Amygdala (tissue), 56 donors: ENCODE measurements around the gene CENPO.

Source experiments
- DNase-seq, 56 donors: peaks; one replicate each; lab custom pipeline; 2025; lab: John Stamatoyannopoulos, UW

The CENPO gene, protein sequence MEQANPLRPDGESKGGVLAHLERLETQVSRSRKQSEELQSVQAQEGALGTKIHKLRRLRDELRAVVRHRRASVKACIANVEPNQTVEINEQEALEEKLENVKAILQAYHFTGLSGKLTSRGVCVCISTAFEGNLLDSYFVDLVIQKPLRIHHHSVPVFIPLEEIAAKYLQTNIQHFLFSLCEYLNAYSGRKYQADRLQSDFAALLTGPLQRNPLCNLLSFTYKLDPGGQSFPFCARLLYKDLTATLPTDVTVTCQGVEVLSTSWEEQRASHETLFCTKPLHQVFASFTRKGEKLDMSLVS

DNA sequence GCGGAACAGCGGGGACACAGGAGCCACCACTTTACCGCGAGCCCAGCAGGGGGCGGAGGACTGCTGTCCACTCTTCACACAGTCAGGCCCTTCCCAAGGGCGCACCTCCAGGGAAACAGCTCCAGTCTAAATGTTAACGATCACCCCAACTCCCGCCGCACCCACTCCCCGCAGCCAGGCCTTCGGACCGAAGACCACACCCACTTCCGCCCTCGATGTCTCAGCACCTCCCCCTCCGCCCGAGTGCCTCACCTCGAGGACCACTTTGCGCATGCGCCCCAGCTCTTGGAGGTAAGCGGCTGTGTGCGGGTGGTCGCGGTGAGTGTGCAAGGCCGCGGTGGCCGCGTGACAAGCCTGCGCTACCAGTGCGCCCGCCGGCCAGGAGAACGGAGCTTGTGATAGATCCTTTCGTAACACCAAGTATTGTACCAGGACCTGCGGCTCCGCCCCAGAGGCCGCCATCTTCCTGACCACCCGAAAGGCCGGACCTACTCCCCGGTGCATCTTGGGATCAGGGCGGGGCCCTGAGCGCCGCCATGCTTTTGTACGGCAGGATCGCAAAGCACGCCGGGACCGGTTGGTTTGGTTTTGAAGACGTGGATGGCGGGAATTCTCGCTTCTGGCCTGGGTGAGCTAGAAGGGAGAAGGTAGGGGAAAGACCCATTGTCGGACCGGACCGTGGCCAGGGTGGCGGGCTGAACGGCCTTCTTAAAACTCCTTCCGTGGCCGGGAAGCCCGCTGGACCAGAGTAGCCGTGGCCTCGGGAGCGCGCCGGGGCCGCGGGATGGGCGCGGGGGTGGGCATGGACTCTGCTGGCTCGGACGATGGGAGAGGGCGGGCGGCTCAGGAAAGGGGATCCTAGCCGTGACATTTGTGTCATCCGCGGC, at the start of gene CENPO, which contains the start of gene PTRHD1:
Gene CENPO (plus strand): TSS at position 552 of the 887 bp plus-strand sequence. CDS start 495 bp downstream, outside the sequence.
Gene PTRHD1 (minus strand): TSS at position 518 of the 887 bp plus-strand sequence. CDS start 14 bp downstream, at position 504.
- peak; percentile 82 to 100 (median 96) for DNase-seq

DNA sequence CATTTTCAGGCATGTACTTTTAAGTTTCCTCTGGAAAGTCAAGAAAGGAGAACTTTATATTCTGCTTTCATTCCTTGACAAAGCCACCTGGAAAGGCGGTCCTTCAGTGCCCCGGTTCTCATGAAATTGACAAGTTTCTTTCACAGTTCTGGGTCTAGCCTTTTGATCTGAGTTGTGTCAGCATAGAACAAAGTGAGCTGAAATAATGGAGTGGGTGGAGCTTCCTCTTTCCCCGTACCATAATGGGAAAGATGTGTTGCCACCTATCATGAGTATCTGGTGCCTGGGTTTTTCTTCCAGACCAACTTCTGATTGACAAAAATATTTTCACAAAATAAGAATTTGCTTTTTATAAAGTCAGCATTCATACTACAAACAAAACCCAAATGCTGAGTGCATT, 49.3 kb upstream of the CENPO start:
- no peak for DNase-seq

DNA sequence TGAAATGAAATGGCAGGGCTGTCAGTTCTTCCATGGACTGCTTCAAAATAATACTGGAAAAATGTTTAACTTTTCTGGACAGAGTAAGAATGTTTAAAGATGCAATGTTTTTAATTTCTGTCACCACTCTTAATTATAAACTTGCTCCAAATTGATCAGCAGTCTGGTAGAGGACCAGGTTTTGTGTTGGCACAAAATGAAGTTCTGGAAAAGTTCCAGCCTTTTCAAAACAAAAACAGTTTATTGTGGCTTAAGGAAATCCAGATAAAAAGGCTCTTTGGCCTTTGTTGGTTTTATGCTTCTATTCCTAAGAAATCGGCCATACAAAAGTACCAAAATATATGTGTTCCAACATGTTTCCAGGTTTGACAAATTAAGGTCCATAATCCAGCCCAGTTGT, 48.9 kb upstream of the CENPO start:
- no peak for DNase-seq

DNA sequence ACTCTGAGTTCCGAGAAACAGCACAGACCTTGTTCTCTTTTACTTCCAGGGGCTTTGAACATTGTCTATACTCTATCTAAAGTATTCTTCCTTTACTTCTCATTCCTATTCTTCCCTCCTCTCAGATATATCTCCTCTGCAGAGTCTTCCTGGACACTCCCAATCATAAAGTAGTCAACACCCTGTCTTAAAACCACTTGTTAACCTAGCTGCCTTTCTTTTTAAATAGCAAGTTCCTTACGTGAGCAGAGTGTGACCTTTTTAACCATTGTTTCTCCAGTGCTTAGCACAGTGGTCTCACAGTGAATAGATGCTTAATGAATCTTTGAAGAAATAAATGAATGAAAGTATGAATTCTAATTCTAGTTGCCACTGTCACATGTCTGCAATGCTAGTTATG, 47.4 kb upstream of the CENPO start:
- DNase-seq = no peak

DNA sequence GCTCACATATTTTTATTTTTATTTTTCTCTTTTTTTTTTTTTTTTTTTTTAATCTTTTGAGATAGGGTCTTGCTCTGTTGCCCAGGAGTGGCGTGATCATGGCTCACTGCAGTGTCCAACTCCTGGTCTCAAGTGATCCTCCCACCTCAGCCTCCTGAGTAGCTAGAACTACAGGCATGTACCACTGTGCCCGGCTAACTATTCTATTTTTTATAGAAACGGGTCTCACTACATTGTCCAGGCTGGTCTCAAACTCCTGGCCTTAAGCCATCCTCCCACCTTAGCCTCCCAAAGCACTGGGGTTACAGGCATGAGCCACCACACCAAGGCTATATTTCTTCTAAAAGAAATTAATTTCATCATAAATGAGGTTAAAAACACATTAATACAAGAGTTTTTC, 45.9 kb upstream of the CENPO start:
- DNase-seq = no peak

DNA sequence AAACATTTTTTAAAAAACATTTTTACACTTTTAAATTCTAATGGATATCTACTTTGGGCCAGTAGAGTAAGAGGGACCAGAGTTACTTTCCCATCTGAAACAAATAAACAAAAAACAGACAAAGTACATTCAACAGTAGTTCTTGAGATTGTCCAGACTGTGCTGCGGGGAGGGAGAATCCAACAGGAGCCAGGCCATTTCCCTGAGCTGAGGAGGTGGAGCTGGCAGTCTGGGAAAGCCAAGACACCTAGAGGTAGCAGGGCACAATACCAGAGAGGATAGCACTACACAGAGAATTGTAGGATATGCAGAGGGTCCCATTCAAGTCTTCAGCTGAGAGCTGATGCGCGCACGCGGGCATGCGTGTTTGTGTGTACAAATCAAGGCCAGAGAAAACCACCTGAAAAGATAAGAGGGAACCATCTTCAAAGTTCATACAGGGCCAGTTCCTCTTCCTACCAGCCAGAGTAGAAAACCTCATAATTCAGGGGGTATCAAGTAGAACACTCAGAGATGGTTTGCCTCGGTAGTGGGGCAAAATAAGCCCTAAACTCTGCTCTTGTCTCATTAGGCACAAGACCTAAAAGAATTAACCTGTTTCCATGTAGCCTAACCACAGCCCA, 44.0 kb upstream of the CENPO start:
- DNase-seq = no peak

DNA sequence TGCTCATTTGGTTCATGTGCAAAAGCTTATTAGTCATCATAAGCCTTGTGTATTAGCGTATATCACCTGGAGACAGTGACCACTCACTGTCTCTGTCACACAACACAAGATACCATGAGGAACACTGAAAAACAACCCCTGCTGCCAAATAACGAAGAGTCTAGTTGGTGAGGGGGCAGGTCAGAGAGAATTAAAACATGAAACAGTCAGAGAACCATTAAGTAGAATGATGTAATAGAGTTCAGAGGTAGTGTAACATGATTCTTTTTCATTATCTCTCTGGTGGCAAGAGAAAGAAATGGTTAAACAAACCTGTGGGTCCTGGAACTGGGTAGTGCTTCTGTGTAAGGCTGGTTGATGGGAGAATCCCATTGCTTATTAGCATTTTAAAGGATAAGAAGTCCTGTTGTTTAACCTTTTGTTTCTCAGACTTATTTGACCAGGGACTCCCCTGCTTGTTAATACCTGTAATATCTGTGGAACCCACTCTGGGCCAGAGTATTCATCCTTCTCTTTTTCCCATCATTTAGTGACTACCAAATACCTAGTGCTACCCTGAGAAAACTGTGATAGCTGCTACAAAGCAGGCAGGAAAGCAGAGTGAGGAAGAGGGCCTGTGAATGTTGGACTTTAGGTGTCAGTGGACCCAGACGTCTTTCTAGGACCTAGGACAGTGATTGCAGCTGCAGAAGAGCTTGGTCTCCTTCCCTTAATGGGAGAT, 38.1 kb upstream of the CENPO start:
- no peak for DNase-seq

DNA sequence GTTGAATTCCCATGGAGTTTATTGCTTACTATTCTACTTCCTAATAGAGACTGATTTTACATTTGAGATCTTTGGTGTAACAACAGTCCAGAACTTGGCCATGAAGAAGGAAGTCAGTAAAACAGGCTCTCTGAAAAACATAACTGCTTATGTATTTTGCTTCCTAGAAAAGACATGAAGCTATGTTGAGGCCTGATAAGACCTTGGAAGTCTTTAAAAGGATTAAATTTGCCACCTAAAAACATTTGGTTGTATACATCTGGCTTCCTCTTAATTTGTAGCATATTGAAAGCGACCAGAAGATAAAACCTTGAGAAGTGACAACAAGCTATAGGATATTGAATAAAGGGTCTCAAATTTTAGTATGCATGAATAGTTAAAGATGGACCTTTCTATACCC, 36.4 kb upstream of the CENPO start:
- DNase-seq = no peak

DNA sequence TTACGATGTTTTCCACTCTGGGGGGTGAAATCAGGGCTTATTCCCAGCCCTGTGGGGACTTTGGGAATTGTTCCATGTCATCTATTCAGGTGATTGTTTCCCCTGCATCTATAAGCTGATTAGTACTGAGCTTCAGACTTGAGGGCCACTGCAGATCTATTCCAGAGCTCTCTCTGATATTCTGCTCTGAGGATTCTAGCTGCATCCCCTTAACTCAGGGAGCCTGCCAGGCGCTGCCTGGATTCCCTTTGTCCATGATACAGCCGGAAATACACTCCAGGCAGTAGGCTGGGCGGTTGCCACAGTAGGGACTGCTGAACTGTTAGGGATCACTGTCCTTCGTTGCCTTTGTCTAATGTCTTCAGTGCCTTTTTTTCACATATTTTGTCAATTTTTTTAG, 31.4 kb upstream of the CENPO start:
- peak in 6 of 56 donors; percentile 2 to 18 (median 13) for DNase-seq

DNA sequence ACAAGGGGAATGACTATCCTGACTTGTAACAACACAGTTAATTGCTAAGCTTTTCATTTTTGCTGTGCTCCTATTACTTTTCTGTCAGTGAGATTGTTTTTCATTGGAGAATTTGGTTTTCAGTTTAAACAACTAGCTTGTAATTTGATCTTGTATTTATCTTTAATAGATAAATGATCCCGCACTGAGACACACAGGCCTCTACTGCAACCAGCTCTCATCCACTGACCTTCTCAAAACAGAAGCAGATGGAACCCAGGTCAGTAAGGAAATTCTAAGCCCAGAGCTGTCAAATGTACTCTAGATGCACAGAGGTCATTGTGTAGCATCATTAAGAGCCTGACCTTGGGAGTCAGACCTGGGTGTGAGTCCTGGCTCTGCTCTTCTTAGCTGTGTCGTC, 30.7 kb upstream of the CENPO start:
- no peak for DNase-seq

DNA sequence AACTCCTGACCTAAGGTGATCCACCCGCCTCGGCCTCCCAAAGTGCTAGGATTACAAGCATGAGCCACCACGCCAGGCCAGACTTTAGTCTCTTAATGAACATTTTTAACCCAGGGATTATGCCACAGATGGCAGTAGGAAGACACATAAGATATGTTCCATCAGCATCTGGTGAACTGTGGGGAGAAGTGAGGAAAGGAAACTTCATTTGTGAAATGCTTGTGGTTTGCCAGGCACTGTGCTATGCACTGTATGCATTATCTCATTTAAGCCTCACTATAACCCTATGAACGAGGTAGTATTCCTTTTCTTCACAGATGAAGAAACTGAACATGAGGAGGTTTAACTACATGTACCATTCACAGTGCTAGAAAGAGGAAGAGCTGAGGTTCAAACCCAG, 29.4 kb upstream of the CENPO start:
- no peak for DNase-seq

DNA sequence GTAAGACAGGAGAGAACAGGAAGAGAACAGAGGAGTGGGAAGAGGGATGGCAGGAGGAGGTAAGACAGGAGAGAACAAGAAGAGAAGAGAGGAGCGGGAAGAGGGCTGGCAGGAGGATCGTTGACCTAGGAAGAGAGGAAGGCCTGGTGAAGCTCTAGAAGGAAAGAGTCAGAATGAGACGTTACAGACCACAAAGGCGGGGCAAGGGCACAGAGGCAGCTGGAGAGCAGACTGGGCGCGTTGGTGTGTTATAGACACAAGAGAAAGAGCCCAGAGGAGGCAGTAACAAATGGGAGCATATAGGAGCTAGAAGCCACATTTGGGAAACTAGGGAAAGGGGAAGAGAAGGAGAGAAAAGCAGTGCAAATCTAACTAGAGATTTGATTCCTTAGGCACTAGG, 26.6 kb upstream of the CENPO start:
- no peak for DNase-seq

DNA sequence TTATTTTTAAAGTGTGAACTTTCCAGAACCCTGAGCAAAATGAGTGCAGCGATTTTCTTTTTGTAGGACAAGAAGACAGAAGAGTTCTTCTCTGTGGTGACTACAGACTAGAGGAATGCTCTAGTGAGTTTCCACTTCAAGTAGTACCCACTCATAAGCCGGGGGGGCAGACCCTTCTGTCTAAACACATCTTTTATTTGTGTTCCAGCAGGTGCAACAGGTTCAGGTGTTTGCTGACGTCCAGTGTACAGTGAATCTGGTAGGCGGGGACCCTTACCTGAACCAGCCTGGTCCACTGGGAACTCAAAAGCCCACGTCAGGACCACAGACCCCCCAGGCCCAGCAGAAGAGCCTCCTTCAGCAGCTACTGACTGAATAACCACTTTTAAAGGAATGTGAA, 25.2 kb upstream of the CENPO start:
- no peak for DNase-seq

DNA sequence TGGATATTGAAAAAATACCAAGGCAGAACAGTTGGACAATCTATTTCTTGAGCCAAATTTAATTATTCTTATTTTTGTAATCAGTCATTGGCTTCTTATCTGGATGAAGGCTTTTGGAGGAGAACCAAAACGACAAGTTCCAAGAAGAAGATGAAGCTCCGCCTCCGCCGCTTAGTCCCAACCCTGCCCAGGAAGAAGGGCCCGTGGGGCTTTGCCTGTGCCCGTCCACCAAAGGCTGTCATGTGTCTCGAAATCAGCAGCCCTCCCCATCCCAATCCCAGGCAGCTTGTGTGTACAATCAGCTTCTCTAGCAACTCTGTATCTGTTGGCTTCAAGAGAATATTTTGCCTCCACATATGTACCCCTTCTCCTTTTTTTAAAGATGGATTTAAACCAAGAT, 24.6 kb upstream of the CENPO start:
- no peak for DNase-seq

DNA sequence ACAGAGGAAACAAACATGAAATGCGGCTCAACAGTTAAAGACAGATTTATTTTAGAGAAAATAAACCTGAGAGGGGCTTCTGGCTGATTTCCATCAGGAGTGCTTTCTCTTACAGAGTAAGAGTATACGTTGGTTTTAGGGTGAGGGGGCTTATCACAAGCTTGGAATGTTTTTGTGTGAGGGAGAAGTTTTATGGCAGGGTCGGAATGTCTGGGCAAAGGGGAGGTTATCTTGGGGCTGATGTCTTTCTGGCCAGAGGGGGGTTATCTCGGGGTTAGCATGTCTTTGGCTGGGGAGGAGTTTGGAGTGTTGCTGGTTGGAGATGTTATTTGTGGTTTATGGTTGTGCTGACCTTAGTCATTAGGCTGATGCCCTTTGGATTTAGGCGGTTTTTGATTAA, 22.2 kb upstream of the CENPO start:
- no peak for DNase-seq

DNA sequence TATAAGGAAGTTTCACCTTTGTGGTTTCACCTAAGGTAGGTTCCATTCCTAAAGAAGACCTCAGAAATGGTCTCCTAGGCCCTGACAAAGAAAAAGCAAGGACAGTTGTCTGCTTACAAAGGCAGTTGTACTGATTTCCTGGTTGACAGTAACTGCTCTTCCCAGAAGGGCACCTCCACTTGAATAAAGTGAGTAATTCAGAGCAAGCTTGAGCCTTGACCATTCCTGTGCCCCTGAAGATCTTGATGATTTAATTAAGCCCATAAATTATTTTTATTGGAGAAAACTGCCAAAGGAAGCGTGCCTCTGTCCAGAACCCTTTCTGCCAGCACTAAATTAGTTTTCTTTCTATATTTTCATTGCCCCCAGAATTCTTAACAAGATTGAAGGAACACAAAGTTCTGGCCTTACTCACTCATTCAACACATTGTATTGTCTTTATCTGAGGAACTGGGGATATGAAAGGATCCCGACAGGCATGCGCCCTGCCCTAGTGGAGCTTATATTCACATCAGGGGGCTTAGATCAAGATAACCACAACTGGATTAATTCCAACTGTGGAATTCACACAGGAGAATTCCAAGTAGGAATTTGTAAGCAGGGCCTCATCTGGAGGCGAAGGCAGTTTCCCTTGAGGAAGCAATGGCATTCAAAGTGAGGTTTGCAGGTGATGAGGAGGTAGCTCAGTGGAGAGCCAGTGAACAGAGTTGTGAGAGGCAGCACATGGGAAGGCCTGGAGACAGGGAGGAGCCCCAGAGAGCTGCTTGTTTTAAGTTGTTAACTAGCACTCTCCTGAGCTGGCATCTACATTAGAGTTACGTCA, 21.2 kb upstream of the CENPO start:
- no peak for DNase-seq

DNA sequence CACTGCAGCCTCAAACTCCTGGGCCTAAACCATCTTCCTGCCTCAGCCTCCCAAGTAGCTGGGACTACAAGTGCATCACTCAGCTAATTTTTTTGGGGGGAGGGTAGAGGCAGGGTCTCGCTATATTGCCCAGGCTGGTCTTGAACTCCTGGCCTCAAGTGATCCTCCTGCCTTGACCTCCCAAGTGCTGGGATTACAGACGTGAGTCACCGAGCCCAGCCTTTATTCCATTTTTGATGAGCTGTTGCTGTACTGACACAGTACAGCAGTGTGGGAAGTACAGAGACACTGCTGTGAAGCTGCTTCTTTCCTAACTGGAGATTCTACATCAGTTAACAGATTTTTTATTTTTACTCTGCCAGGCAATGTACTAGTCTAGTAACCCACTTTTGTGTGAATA, 18.9 kb upstream of the CENPO start:
- DNase-seq = no peak

DNA sequence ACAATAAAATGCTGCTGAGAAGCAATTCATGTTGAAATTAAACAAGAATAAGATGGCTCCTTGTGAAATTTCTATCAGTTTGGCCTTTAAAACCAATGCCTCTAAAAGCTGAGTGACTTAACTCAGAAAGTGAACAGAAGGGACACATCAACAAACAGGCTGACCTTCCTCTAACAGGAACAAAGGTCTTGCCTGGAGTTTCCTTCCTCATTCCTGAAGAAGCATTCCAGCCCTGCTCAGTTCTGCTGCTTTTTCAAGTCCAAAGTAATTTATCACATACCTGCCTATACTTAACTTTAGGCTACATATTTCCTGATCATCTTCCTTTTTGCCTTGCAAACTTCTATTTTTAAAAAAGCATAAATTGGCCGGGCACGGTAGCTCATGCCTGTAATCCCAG, 14.1 kb upstream of the CENPO start:
- no peak for DNase-seq

DNA sequence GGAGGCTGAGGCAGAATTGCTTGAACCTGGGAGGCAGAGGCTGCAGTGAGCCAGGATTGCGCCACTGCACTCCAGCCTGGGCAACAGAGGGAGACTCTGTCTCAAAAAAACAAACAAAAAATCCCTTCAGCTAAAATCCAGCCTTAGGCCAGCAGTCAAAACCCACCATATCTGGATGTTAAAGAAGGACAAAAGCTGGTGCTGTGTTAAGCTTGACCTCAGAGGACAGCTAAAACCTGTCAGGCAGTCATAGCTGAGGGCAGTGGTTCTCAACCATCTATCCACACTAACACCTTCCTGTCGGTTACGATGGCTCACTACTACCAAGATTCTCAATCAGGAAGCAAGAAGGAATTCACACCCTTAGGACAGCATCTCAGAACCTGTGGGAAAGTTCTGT, 9.6 kb upstream of the CENPO start:
- no peak for DNase-seq
